Measurements from ENCODE around the gene FCN1. TPM values are rescaled to one million over a fixed set of nuclear protein-coding genes. Genes with fewer than 3 reads are reported as not detected.

Gene FCN1
- total RNA-seq, 3 donors from 2014 or later (not counting 1 experiment from before 2014, with no cell fraction given), result 22.7 to 70.3 (median 26.9) TPM

GRCh38 chr9:134863941-134864820 lies 53.5 kb downstream of the FCN1 start:
- TF ChIP-seq, protein P1, sequence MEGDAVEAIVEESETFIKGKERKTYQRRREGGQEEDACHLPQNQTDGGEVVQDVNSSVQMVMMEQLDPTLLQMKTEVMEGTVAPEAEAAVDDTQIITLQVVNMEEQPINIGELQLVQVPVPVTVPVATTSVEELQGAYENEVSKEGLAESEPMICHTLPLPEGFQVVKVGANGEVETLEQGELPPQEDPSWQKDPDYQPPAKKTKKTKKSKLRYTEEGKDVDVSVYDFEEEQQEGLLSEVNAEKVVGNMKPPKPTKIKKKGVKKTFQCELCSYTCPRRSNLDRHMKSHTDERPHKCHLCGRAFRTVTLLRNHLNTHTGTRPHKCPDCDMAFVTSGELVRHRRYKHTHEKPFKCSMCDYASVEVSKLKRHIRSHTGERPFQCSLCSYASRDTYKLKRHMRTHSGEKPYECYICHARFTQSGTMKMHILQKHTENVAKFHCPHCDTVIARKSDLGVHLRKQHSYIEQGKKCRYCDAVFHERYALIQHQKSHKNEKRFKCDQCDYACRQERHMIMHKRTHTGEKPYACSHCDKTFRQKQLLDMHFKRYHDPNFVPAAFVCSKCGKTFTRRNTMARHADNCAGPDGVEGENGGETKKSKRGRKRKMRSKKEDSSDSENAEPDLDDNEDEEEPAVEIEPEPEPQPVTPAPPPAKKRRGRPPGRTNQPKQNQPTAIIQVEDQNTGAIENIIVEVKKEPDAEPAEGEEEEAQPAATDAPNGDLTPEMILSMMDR (IDR thresholded peaks at IDR 0.05), result no peak
- intact Hi-C loops (cut with micrococcal nuclease), result no loop called here
- WGBS (ENCODE audit: insufficient coverage), result 94% methylated on average over 28 of the region's 28 CpGs
- no peaks in the 10 kb centered on the region for H3K36me3 Mint-ChIP-seq
- no peaks in the 10 kb centered on the region for H3K36me3 ChIP-seq (ENCODE audit: control insufficient read depth, insufficient read depth, low read length)
- ATAC-seq (no peak), DNase-seq (no peak)
- H3K9me3 ChIP-seq (ENCODE audit: control insufficient read depth, insufficient read depth, low read length), result no peaks in the 10 kb centered on the region
- H3K9me3 Mint-ChIP-seq, result no peaks in the 10 kb centered on the region
- no peak overlapping the region for H3K4me3 Mint-ChIP-seq
- no peak overlapping the region for H3K4me3 ChIP-seq (ENCODE audit: low read length)
- H3K27ac Mint-ChIP-seq, result no peak overlapping the region
- no peaks in the 10 kb centered on the region for H3K4me1 ChIP-seq (ENCODE audit: control insufficient read depth, insufficient read depth, low read length)
- no peaks in the 10 kb centered on the region for H3K27me3 Mint-ChIP-seq (ENCODE audit: low read depth in 2 of 2)
- no peaks in the 10 kb centered on the region for H3K4me1 Mint-ChIP-seq
- no peaks in the 10 kb centered on the region for H3K27me3 ChIP-seq (ENCODE audit: control insufficient read depth, insufficient read depth, low read length)
- H3K27ac ChIP-seq (ENCODE audit: low read length), result no peak overlapping the region

DNA sequence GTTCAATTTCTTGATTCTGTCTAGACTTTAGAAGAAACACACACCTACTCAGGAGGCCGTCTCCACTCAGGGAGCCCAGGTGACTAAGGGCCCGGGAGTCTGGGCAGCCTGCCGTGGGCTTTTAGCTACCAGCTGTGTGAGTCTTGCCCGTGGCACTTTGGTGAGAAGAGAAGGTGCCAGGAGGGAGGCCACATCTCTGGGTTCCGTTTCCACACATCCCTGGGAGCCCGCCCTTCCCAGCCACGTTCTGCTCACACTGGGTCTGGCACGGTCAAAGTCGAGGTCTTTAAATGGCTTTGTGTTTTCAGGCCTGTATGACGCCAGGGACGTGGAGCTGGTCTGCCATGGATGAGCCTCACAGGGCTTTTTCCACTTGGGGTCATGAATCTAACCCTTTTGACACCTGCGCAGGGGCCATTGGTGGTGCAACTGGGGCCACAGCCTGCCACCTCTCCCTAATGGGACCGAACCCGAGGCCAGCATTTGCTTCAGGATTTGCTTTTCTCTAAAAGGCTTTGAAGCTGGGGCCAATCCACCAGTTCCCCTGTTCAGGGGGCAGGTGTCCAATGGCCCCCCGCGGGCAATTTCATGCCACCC lies 54.3 kb downstream of the FCN1 start:
- Histone ChIP-seq H3K9me3 (ENCODE audit: control insufficient read depth, insufficient read depth, low read length) (no peaks in the 10 kb centered on the region), H3K4me1 (ENCODE audit: control insufficient read depth, insufficient read depth, low read length) (no peaks in the 10 kb centered on the region), H3K27me3 (ENCODE audit: control insufficient read depth, insufficient read depth, low read length) (no peaks in the 10 kb centered on the region), H3K27ac (ENCODE audit: low read length) (no peak overlapping the region), H3K36me3 (ENCODE audit: control insufficient read depth, insufficient read depth, low read length) (no peaks in the 10 kb centered on the region), H3K4me3 (ENCODE audit: low read length) (no peak overlapping the region)
- H3K27me3 Mint-ChIP-seq (ENCODE audit: low read depth in 2 of 2), result no peaks in the 10 kb centered on the region
- H3K4me3 Mint-ChIP-seq, result no peak overlapping the region
- 89% methylated on average over 16 of the region's 16 CpGs for WGBS (ENCODE audit: insufficient coverage)
- H3K9me3 Mint-ChIP-seq, result no peaks in the 10 kb centered on the region
- DNase-seq (no peak), ATAC-seq (no peak)
- TF ChIP-seq, protein P1 (IDR thresholded peaks at IDR 0.05), result no peak
- no peaks in the 10 kb centered on the region for H3K36me3 Mint-ChIP-seq
- no peaks in the 10 kb centered on the region for H3K4me1 Mint-ChIP-seq
- intact Hi-C loops (cut with micrococcal nuclease), result no loop called here
- no peak overlapping the region for H3K27ac Mint-ChIP-seq

DNA sequence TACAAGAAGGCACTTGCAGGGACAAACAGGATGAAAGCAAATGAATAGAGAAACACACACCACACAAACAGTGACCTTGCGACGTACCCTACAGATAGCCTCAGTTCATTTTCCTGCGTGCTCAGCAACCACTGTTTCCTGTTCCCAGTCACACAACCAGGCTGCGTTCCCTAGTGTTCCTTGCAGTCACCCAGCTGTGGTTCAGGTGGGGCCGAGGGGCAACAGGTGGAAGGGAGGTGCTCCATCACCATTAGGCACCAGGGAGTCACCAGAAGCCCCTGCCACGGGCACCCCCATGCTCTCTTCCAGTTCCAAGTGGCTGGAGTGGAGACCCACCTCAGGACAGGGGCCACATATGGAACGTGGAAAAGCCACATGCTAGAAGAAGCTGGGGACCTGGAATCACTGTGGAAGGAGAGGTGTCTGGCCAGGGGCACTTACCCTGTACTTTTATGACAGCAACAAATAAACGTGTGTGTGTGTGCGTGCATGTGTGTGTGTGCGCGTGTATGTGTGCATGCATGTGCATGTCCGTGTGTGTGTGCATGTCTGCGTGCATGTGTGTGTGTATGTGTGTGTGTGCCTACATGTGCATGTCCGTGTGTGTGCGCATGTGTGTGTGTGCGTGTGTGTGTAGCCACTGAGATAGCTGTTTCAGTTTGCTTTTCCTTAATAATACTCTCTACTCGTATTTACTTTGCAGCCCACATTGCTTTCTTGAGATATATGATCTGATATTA lies 55.9 kb downstream of the FCN1 start:
- TF ChIP-seq, protein P1 (IDR thresholded peaks at IDR 0.05), result no peak
- no peak for DNase-seq
- no peaks in the 10 kb centered on the region for H3K4me1 ChIP-seq (ENCODE audit: control insufficient read depth, insufficient read depth, low read length)
- no peak for ATAC-seq
- no peaks in the 10 kb centered on the region for H3K36me3 Mint-ChIP-seq
- H3K4me3 Mint-ChIP-seq, result no peak overlapping the region
- H3K36me3 ChIP-seq (ENCODE audit: control insufficient read depth, insufficient read depth, low read length), result no peaks in the 10 kb centered on the region
- intact Hi-C loops (cut with micrococcal nuclease), result no loop called here
- WGBS (ENCODE audit: insufficient coverage), result 84% methylated on average over 13 of the region's 17 CpGs
- no peak overlapping the region for H3K4me3 ChIP-seq (ENCODE audit: low read length)
- H3K27me3 ChIP-seq (ENCODE audit: control insufficient read depth, insufficient read depth, low read length), result no peaks in the 10 kb centered on the region
- H3K27ac Mint-ChIP-seq, result no peak overlapping the region
- no peaks in the 10 kb centered on the region for H3K9me3 ChIP-seq (ENCODE audit: control insufficient read depth, insufficient read depth, low read length)
- H3K9me3 Mint-ChIP-seq, result peaks cover 2 to 4% of the 10 kb centered on the region in 2 donors
- H3K4me1 Mint-ChIP-seq, result no peaks in the 10 kb centered on the region
- no peak overlapping the region for H3K27ac ChIP-seq (ENCODE audit: low read length)
- peaks cover 0 to 4% of the 10 kb centered on the region in 2 donors for H3K27me3 Mint-ChIP-seq (ENCODE audit: low read depth in 2 of 2)
